Measurements from ENCODE around the gene ATG14. TPM values are rescaled to one million over a fixed set of nuclear protein-coding genes. Genes with fewer than 3 reads are reported as not detected.

Gene ATG14
- total RNA-seq, 1 donor from 2014 or later, result 10.5 TPM

- Histone ChIP-seq H3K4me3 (ENCODE audit: low read depth, low read length) (no peak overlapping the region), H3K27me3 (ENCODE audit: control insufficient read depth, insufficient read depth, low read length) (no peaks in the 10 kb centered on the region), H3K36me3 (ENCODE audit: control insufficient read depth, insufficient read depth, low read length) (no peaks in the 10 kb centered on the region)
- TF ChIP-seq, protein P1, sequence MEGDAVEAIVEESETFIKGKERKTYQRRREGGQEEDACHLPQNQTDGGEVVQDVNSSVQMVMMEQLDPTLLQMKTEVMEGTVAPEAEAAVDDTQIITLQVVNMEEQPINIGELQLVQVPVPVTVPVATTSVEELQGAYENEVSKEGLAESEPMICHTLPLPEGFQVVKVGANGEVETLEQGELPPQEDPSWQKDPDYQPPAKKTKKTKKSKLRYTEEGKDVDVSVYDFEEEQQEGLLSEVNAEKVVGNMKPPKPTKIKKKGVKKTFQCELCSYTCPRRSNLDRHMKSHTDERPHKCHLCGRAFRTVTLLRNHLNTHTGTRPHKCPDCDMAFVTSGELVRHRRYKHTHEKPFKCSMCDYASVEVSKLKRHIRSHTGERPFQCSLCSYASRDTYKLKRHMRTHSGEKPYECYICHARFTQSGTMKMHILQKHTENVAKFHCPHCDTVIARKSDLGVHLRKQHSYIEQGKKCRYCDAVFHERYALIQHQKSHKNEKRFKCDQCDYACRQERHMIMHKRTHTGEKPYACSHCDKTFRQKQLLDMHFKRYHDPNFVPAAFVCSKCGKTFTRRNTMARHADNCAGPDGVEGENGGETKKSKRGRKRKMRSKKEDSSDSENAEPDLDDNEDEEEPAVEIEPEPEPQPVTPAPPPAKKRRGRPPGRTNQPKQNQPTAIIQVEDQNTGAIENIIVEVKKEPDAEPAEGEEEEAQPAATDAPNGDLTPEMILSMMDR (IDR thresholded peaks at IDR 0.05; ENCODE audit: insufficient read depth, low read length, severe bottlenecking), result no peak
- FAIRE-seq, result no peak
- DNase-seq (ENCODE audit: low read depth), result peak; percentile 67
Observed at GRCh38 chr14:55329999-55330710, 81.5 kb downstream of the ATG14 start.

GRCh38 chr14:55328317-55328716 lies 83.3 kb downstream of the ATG14 start:
- Histone ChIP-seq H3K27me3 (ENCODE audit: control insufficient read depth, insufficient read depth, low read length) (no peaks in the 10 kb centered on the region), H3K36me3 (ENCODE audit: control insufficient read depth, insufficient read depth, low read length) (no peaks in the 10 kb centered on the region), H3K4me3 (ENCODE audit: low read depth, low read length) (no peak overlapping the region)
- DNase-seq (ENCODE audit: low read depth), result peak; percentile 23
- TF ChIP-seq, protein P1 (IDR thresholded peaks at IDR 0.05; ENCODE audit: insufficient read depth, low read length, severe bottlenecking), result no peak
- no peak for FAIRE-seq

DNA sequence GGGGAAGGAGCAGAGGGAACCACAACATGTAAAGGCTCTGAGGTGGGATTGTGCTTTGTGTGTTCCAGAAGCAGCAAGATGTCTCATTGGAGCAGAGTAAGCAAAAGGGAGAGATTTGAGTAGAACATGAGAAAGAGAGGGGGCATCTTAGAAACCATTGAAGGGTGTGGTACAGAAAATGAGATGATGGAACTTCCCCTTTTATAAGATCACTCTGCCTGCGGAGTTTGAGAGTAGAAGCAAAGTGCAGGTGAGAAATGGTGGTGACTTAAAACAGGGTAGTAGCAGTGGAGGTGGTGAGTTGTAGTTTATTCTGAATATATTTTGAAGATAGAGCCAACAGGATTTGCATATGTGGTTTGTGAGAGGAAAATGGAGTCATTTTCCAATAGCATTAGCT lies 84.5 kb downstream of the ATG14 start:
- Histone ChIP-seq H3K27me3 (ENCODE audit: control insufficient read depth, insufficient read depth, low read length) (no peaks in the 10 kb centered on the region), H3K36me3 (ENCODE audit: control insufficient read depth, insufficient read depth, low read length) (no peaks in the 10 kb centered on the region), H3K4me3 (ENCODE audit: low read depth, low read length) (no peak overlapping the region)
- TF ChIP-seq, protein P1 (IDR thresholded peaks at IDR 0.05; ENCODE audit: insufficient read depth, low read length, severe bottlenecking), result no peak
- FAIRE-seq, result no peak
- DNase-seq (ENCODE audit: low read depth), result no peak

DNA sequence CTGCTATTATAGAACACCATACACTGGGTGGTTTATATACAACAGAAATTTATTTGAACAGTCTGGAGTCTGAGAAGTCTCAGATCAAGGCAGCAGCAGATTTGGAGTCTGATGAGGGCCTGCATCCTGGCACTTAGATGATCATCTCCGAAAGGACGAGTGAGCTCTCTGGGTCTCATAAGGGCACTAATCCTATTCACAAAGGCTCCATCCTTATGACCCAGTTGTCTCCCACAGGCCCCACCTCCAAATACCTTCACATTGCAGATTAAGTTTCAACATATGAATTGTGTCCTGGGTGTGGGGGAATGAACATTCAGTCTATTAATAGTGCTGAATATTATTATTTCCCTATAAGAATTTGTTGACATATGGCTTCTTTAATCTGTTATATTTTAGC lies 86.8 kb downstream of the ATG14 start:
- DNase-seq (ENCODE audit: low read depth) (no peak), FAIRE-seq (no peak)
- TF ChIP-seq, protein P1 (IDR thresholded peaks at IDR 0.05; ENCODE audit: insufficient read depth, low read length, severe bottlenecking), result no peak
- H3K4me3 ChIP-seq (ENCODE audit: low read depth, low read length), result no peak overlapping the region
- H3K36me3 ChIP-seq (ENCODE audit: control insufficient read depth, insufficient read depth, low read length), result no peaks in the 10 kb centered on the region
- no peaks in the 10 kb centered on the region for H3K27me3 ChIP-seq (ENCODE audit: control insufficient read depth, insufficient read depth, low read length)

GRCh38 chr14:55323910-55324309 lies 87.7 kb downstream of the ATG14 start:
- DNase-seq (ENCODE audit: low read depth), result no peak
- no peaks in the 10 kb centered on the region for H3K36me3 ChIP-seq (ENCODE audit: control insufficient read depth, insufficient read depth, low read length)
- FAIRE-seq, result no peak
- TF ChIP-seq, protein P1 (IDR thresholded peaks at IDR 0.05; ENCODE audit: insufficient read depth, low read length, severe bottlenecking), result no peak
- no peaks in the 10 kb centered on the region for H3K27me3 ChIP-seq (ENCODE audit: control insufficient read depth, insufficient read depth, low read length)
- no peak overlapping the region for H3K4me3 ChIP-seq (ENCODE audit: low read depth, low read length)

DNA sequence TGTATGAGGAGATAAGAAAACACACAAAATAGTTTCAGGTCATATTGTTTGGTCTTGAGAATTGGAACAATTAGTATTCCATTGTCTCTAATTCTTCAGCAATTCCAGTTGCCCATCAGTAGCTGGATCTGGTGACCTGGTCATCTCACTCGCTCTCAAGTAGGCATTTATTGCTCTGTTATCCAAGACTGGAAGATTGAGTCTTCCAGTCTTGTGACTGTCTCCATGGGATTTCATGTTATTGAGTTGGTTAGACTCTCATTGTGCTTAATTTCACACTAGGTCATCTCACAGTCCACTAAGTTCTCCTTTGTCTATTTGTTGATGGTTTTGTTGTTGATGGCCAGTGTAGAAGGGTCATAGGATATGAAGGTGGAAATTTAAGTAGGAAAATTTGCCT lies 92.9 kb downstream of the ATG14 start:
- TF ChIP-seq, protein P1 (IDR thresholded peaks at IDR 0.05; ENCODE audit: insufficient read depth, low read length, severe bottlenecking), result no peak
- Histone ChIP-seq H3K27me3 (ENCODE audit: control insufficient read depth, insufficient read depth, low read length) (no peaks in the 10 kb centered on the region), H3K36me3 (ENCODE audit: control insufficient read depth, insufficient read depth, low read length) (no peaks in the 10 kb centered on the region), H3K4me3 (ENCODE audit: low read depth, low read length) (no peak overlapping the region)
- DNase-seq (ENCODE audit: low read depth) (no peak), FAIRE-seq (no peak)

Measured in bronchial epithelial cell (primary cell).